Retinal pigment epithelial cell (primary cell): ENCODE data around the gene RNF31.

Source experiments
- DNase-seq: peaks from one replicate; pipeline ENCODE4 v3.0.0-alpha.2; 2010; ENCODE audit warnings: low read depth
- H3K4me3 ChIP-seq: 2 replicates; pipeline ENCODE4 v1.5.1; 2011; ENCODE audit warnings: mild to moderate bottlenecking, low read length, control low read depth, moderate library complexity
- TF ChIP-seq, protein P1 (sequence below): conservative IDR thresholded peaks from 2 replicates; pipeline ENCODE4 v1.5.1; 2011; ENCODE audit warnings: low read depth, low read length, control low read depth, inconsistent platforms

Gene RNF31

DNA sequence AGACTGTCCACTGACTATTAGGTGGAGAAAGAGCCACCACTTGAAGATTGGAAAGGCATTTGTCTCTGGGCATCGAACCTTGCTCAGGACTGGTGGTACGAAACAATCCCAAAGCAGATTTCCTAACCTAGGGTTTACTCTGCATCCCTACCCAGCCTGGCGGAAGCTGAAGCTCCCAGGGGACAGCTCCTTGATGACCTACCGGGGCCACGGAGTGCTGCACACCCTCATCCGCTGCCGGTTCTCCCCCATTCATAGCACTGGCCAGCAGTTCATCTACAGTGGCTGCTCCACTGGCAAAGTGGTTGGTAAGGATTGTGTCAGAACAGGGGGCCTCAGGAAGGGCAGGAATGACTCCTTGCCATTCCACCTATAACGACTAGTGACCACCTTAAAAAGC is 26.1 kb upstream of the RNF31 start:
- TF ChIP-seq, protein P1, sequence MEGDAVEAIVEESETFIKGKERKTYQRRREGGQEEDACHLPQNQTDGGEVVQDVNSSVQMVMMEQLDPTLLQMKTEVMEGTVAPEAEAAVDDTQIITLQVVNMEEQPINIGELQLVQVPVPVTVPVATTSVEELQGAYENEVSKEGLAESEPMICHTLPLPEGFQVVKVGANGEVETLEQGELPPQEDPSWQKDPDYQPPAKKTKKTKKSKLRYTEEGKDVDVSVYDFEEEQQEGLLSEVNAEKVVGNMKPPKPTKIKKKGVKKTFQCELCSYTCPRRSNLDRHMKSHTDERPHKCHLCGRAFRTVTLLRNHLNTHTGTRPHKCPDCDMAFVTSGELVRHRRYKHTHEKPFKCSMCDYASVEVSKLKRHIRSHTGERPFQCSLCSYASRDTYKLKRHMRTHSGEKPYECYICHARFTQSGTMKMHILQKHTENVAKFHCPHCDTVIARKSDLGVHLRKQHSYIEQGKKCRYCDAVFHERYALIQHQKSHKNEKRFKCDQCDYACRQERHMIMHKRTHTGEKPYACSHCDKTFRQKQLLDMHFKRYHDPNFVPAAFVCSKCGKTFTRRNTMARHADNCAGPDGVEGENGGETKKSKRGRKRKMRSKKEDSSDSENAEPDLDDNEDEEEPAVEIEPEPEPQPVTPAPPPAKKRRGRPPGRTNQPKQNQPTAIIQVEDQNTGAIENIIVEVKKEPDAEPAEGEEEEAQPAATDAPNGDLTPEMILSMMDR: no peak
- no peak for DNase-seq
- H3K4me3 ChIP-seq: no peak overlapping the region

DNA sequence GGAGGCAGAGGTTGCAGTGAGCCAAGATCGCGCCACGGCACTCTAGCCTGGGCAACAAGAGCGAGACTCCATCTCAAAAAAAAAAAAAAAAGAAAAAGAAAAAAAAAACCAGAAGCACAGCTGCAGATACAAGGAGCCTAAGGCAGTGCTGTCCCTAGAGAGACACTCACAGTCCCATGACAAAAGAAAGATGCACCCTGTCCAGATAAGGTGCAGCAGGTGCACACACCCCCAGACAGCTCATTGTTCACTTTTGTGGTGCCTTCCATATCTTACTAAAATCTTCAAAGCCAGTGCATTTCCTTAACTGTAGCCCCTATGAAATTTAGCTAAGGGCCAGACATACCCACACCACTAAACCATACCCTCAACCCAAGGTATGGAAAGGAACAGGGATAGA is 24.9 kb upstream of the RNF31 start:
- TF ChIP-seq, protein P1: no peak
- H3K4me3 ChIP-seq: no peak overlapping the region
- no peak for DNase-seq

DNA sequence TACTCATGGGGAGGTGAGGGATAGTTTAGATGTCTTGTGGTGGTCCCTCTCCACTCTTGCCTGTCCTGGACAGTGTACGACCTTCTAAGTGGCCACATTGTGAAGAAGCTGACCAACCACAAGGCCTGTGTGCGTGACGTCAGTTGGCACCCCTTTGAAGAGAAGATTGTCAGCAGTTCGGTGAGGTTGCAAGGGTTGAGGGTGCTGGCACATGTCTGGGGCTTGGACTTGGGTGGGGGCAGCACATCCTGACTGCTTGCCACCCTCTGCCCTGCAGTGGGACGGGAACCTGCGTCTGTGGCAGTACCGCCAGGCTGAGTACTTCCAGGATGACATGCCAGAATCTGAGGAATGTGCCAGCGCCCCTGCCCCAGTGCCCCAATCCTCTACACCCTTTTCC is 24.4 kb upstream of the RNF31 start:
- TF ChIP-seq, protein P1: no peak
- H3K4me3 ChIP-seq: no peak overlapping the region
- DNase-seq: no peak

DNA sequence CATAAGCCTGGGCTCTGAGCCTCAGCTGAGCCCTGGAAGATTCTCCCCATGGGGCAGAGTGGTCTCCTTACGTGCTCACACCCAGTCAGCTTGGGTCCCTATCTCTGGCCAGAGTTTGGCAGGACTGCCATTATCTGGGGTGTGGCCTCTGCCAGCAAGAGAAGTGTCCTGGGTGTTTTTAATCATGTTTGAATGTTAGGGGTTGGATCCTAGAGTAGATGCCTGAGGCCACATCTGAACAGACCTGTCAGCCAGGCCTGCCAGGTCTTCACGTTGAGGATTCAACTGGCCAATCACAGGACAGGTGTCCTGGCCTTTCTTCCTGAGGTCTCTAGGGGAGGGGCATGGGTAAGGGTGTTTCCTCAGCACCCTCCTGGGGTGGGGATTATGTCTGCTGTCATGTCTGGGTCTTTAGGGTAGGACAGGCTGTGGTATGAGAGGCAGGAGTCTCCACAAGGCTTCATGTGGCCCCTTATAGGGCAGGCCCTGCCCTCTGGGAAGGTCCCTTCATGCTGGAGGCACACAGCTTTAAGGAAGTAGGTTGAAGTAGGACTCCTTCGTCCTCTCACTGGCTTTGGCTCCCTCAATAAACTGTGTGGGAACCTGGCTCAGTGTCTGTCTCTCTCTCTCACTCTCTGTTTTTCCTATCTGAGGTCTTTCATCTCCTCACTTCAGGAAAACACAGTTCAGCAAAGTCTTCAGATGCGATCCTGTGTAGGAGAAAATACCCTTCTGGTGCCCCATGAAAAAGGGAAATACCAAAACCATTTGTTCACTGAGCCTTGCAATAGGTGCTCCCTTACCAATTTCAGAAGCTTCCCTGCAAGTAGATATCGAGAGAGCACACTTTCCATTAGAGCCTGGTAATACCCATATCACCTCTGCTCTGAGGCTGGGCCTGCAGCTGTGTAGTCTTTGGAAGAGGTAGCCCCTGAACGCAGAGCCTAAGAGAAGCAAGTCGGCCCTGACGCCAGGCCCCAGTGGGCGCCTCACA is 23.6 kb upstream of the RNF31 start:
- no peak for DNase-seq
- no peak overlapping the region for H3K4me3 ChIP-seq
- TF ChIP-seq, protein P1: no peak

DNA sequence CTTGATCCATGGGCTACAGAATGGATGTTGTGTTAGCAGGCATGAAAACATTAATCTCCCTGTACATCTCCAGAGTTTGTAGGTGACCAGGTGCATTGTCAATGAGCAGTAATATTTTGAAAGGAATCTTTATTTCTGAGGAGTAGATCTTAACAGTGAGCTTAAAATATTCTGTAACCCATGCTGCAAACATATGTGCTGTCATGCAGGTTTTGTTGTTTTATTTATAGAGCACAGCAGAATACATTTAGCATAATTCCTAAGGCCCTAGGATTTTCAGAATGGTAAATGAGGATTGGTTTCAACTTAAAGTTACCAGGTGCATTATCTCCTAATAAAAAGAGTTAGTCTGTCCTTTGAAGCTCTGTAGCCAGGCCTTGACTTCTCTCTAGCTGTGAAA is 20.4 kb upstream of the RNF31 start:
- no peak overlapping the region for H3K4me3 ChIP-seq
- TF ChIP-seq, protein P1: no peak
- no peak for DNase-seq

DNA sequence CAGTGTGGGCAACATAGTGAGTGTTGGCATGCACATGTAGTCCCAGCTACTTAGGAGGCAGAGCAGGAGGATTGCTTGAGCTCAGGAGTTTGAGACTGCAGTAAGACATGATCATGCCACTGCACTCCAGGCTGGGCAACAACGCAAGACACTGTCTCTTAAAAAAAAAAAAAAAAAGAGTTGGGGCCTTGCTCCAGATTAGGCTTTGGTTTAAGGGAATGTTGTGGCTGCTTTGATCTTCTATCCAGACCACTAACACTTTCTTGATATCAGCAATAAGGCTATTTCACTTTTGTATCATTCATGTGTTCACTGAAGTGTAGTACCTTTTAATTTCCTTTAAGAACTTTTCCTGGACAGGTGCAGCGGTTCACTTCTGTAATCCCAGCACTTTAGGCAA is 19.6 kb upstream of the RNF31 start:
- H3K4me3 ChIP-seq: no peak overlapping the region
- no peak for DNase-seq
- TF ChIP-seq, protein P1: no peak
